ES-I3 (cell line): ENCODE results near the gene NALCN.

Experiments
- H3K36me3 ChIP-seq: 2 replicates; pipeline ENCODE4 v1.6.1; 2013; ENCODE audit warnings: mild to moderate bottlenecking, low read length, control low read depth, moderate library complexity; ENCODE audit not compliant: insufficient read depth
- H3K4me1 ChIP-seq: 2 replicates; pipeline ENCODE4 v1.6.1; 2013; ENCODE audit warnings: mild to moderate bottlenecking, control low read depth, low read length; ENCODE audit not compliant: insufficient read depth
- H3K9ac ChIP-seq: 2 replicates; pipeline ENCODE4 v1.6.1; 2013; ENCODE audit warnings: low read depth, mild to moderate bottlenecking, low read length, moderate library complexity
- H3K9me3 ChIP-seq: 2 replicates; pipeline ENCODE4 v1.6.1; 2013; ENCODE audit warnings: mild to moderate bottlenecking, low read length, moderate library complexity; ENCODE audit not compliant: control insufficient read depth, insufficient read depth

The NALCN gene

DNA sequence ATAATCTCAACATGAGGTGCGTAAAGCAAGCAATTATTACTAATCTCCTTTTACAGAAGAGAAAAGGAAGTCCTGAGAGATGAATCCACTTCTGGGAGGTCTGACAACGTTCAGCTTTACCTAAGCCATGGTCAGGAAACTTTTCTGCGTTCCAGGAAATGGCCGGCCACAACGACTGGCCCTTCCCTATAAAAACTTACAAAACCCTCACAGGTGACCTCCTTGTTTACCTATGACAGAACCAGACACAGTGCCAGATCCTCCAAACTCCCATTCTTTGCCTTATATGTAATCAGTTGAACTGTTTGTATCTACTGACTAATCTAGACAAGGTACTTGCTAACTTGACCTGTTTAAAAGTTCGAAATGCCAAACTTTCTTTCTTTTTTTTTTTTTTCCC, 390.0 kb downstream of the NALCN start:
- Histone ChIP-seq H3K9ac (no peak overlapping the region), H3K36me3 (no peaks in the 10 kb centered on the region), H3K4me1 (no peaks in the 10 kb centered on the region), H3K9me3 (no peaks in the 10 kb centered on the region)

DNA sequence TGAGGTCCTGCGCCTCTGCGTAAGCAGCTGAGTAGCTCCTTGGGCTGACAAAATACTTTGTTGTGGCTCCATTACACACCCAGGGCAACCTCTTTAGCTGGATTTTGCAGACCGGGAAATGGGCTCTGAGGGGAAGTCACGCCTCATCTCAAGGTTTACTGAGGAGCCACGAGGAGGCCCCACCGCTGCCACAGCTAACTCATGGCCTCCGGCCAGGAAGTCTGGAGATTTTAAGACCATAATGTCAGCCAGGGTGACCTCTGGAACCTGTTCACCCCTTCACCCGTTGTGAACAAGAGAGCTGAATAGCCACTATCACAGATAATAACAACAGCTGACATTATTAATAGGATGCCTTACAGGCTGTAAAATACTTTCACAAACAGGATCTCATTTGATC, 390.4 kb downstream of the NALCN start:
- no peak overlapping the region for H3K9ac ChIP-seq
- H3K36me3 ChIP-seq = no peaks in the 10 kb centered on the region
- H3K9me3 ChIP-seq = no peaks in the 10 kb centered on the region
- H3K4me1 ChIP-seq = no peaks in the 10 kb centered on the region

DNA sequence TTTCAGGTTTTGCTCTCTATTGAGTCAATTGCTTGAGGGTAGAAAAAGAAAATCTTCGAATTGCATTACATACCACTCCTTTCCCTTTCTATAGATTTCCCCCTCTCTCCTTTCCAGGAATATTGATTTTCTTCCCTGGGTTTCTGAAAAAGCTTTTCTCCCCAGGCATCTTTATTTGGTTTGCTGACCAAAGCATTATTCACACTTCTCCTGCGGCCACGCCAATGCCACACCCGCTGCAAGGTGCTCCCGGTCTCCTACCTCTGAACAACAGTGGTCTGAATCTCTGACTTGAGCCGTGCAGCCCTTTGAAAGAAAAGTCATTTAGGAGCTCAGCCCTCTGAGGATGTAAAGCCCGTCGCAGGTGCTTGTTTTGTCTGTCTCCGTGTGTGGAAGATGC, 390.8 kb downstream of the NALCN start:
- Histone ChIP-seq H3K9me3 (no peaks in the 10 kb centered on the region), H3K4me1 (no peaks in the 10 kb centered on the region), H3K9ac (no peak overlapping the region), H3K36me3 (no peaks in the 10 kb centered on the region)

DNA sequence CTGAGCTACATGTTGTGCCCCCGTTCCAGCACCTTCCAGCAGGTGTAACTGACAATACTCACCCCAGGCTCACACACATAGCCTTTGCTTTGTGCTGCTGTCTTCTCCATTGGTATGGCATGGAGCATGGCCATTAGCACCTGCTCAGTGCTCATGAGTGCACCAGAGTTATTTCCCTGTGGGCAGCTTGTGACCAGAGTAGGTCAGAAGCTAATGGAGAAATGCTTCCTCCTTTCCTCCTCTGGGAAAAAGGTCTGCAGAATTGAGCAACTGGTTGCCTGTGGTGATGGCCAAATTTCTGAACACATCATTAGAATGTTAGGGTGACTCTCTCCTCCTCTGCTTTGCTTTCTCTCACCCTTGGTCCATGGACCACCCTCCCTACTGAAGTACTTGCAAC, 397.2 kb downstream of the NALCN start:
- Histone ChIP-seq H3K9me3 (no peaks in the 10 kb centered on the region), H3K4me1 (no peaks in the 10 kb centered on the region; the same call in 1 of the 2 replicates), H3K36me3 (no peaks in the 10 kb centered on the region), H3K9ac (no peak overlapping the region)

DNA sequence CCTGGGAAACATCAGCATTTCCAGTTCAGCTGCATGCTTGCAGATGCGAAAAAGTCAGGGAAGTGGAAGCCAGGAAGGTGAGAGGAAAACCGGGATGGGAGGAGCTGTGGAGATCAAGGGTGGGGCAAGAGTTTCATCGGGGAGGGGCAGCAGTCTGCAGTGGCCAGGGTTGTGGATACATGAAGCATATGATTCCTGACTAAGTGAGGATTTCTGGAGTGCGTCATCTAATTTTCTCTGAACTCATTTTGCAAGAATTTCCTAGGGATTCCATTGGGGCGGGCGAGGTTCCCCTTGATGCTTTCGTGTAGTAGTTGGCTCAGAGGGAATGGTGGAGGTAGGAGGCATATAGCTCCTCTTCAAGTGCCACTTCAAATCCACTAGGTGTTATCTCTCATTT, 397.6 kb downstream of the NALCN start:
- Histone ChIP-seq H3K9me3 (no peaks in the 10 kb centered on the region), H3K4me1 (no peaks in the 10 kb centered on the region; the same call in 1 of the 2 replicates), H3K36me3 (no peaks in the 10 kb centered on the region), H3K9ac (no peak overlapping the region)

DNA sequence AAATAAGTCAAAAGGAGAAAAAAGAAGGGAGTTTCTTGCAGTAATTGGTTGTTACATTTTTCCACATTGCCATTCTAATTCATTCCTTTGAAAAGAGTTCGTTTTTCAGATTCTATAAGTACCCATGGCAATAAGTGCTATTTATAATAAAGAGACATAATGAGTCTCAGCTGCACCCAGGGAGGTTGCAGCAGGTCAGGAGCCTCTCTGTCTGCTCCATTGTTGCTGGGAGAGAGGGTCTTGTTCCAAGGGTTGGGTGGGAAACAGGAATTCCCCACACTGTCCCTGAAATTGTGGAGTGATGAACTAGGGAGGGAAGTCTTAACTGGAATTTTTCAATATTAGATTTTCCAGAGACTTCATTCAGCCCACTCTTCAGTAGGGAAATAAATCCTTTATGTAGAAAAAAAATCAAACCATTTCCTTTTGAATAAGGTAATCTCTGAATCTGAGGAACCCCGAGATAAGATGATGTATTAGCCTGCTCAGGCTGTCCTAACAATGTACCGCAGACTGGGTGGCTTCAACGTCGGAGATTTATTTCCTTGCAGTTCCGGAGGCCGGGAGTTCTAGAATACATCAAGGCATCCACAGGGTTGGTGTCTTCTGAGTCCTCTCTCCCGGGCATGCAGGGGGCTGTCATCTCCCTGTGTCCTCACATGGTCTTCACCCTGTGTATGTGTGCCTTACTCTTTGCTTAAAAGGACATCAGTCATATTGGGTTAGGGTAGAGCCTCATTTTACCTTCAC, 399.0 kb downstream of the NALCN start:
- no peak overlapping the region for H3K9ac ChIP-seq
- H3K36me3 ChIP-seq = no peaks in the 10 kb centered on the region
- H3K4me1 ChIP-seq = no peaks in the 10 kb centered on the region; the same call in 1 of the 2 replicates
- H3K9me3 ChIP-seq = no peaks in the 10 kb centered on the region

DNA sequence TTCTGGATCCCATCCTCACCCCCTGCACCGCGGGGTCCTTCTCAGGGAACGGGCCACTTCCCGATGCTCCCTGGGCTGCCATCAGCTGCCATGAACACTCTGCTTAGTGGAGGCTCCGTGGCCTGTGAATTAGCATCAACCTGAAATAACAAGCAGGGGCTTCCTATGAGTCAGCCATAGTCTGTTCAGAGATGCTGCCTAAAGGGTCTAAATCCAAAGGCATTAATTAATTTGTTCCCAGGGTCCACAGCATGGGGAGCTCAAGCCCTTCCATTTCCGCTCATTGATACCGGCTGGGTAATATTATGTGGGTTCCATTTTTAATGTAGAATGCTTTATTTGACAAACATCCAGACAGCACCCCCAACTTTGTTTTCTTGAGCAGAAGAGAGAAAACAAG, 399.8 kb downstream of the NALCN start:
- H3K9ac ChIP-seq = no peak overlapping the region
- H3K9me3 ChIP-seq = no peaks in the 10 kb centered on the region
- no peaks in the 10 kb centered on the region for H3K36me3 ChIP-seq
- no peaks in the 10 kb centered on the region; the same call in 1 of the 2 replicates for H3K4me1 ChIP-seq

DNA sequence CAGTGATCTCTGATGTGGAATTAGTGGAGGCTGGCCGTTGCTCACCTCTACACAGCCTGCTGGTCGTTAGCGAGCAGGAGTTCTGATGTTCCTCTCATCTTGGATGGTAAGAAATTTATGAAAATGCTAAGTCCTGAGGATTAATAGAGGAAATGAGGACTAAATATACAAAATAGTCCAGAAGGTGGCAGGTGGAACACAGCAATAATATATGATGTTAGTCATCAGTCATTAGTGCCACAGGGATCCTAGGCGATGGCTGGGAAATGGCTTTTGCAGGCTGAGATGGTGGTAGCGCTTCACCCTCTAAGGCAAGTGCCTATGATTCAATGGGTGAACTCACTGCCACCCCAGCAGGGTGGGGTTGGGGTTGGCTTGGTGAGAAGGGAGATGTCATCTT, 403.1 kb downstream of the NALCN start:
- Histone ChIP-seq H3K9ac (no peak overlapping the region), H3K36me3 (no peaks in the 10 kb centered on the region), H3K4me1 (no peaks in the 10 kb centered on the region; the same call in 1 of the 2 replicates), H3K9me3 (no peaks in the 10 kb centered on the region)

DNA sequence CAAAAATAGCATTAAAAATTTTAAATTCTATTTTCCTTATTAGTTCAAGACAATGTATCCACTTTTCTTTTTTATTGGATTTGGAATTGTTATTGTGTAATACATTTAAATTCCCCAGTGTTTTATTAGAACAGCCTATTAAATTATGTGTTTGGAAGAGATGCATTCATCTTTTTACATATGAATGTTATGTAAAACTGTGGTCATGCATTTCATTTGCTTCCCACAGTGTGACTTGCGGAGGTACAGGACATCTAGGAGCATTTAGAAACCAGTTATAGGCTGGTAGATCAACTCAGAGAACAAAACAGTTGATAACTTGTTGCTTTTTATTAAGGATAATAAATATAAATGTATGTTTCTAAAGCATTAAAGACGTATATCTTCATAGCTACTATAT, 406.2 kb downstream of the NALCN start:
- Histone ChIP-seq H3K4me1 (peaks cover 3% of the 10 kb centered on the region; the same call in 1 of the 2 replicates), H3K36me3 (no peaks in the 10 kb centered on the region), H3K9ac (no peak overlapping the region), H3K9me3 (no peaks in the 10 kb centered on the region)

DNA sequence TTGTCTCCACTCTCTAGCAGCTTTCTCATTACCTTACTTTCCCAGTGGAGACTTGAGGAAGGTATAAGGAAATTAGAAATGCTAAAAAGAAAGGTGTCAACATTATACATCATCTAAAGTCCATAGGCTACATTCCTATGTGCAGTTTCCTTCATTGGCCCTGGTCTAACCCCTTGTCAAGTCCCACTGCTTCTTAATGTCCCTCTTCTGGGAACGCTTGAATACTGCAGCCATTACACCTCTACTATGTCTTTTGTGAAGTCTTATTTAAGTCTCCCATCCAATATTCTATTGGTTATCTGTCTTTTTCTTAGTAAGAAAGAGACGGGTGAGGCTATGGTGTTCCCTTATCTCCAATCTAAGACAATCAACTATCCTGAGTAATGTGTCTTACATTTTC, 409.1 kb downstream of the NALCN start:
- H3K9ac ChIP-seq = no peak overlapping the region
- no peaks in the 10 kb centered on the region for H3K9me3 ChIP-seq
- H3K36me3 ChIP-seq = no peaks in the 10 kb centered on the region
- H3K4me1 ChIP-seq = peaks cover 3% of the 10 kb centered on the region; the same call in 1 of the 2 replicates
